Measurements from ENCODE around the gene MSANTD2. TPM values are rescaled to one million over a fixed set of nuclear protein-coding genes. Genes with fewer than 3 reads are reported as not detected.
"Not testable (repeated sequence)": the region's sequence is repeated elsewhere in the genome, so short reads cannot be mapped to it uniquely, and the experiment has no call there.

Gene MSANTD2
- polyA plus RNA-seq, 3 donors, result 4.8 to 6.1 (median 5.3) TPM

DNA sequence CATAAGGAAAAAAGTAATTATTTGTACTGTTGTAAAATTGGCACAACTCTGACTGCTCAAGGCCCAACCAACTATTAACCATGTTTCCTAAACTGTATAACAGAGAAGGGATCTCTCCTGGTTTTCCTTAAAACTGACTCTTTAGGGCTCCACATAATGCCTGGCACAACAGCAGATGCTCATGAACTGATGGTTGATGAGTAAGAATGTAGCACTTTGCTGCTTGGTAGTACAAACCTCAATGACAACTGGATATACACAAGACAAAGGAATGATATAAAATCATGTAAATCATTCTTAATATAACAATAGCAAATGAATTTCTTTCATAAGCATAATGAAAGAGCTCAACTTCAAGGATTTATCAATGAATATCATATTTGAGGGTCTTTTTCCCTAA is 11.7 kb downstream of the MSANTD2 start:
- H3K27ac ChIP-seq (ENCODE audit: low read depth, low read length), result no peak overlapping the region

DNA sequence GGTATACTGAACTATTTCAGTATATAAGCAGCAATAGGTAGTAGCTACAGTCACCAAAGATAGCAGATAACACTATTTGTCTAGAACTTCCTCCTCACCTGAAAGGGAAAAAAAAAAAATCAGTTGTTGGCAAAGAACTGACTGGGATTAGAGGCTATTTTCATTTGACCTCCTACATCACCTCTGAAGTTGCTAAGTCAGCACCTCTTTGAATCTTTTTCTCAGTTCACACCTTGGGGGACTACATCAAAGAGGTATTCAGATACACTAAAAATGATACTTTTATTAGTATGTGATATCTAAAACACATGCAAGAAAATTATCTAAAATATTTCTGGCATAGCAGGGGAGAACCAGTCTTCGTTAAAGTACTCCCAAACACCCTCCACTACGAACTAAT is 16.2 kb downstream of the MSANTD2 start:
- no peak overlapping the region for H3K27ac ChIP-seq (ENCODE audit: low read depth, low read length)
- 94 to 98% (median 97%) methylated on average over 2 of the region's 2 CpGs for WGBS, 3 donors

DNA sequence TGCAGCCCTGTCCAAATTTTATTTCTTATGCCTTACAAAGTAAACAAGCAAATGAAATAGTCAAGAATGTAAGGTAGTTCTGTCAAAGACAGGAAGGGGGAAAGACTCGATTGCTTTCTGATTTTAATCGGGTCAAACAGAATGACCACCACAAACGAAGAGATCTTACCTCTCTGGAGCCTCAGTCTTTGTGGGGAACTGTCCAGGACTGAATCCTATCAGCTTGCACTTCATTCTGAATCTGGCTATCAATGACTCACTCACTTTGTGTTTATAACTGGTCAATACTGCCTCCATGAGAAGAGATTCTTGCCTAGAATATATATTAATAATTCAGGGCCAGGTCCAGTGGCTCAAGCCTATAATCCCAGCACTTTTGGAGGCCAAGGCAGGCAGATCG is 17.2 kb downstream of the MSANTD2 start:
- 85 to 94% (median 90%) methylated on average over 4 of the region's 4 CpGs for WGBS, 3 donors

DNA sequence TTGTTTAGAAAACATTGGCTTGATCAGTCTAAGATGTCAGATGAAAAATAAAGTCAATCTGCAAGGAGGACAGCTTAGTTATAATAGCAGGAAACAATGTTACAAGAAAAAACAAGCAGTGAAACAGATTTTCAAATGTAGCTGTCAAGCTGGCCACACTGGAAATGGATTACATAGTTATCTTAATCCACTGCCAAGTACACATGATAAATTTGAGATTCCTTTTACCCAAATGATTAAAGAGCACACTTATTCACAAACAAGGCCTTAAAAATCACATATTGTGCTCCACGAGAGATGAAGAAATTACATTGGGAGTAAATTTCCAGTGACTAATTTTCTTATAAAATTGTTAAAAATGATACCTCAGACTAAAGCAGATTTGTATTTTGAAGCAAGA is 20.6 kb downstream of the MSANTD2 start:
- 44 to 57% (median 55%) methylated on average over 1 of the region's 1 CpG for WGBS, 3 donors
- no peak overlapping the region for H3K27ac ChIP-seq (ENCODE audit: low read depth, low read length)

More for the DNA sequence above, 17.2 kb downstream of the MSANTD2 start:
- no peak overlapping the region for H3K27ac ChIP-seq (ENCODE audit: low read depth, low read length)

DNA sequence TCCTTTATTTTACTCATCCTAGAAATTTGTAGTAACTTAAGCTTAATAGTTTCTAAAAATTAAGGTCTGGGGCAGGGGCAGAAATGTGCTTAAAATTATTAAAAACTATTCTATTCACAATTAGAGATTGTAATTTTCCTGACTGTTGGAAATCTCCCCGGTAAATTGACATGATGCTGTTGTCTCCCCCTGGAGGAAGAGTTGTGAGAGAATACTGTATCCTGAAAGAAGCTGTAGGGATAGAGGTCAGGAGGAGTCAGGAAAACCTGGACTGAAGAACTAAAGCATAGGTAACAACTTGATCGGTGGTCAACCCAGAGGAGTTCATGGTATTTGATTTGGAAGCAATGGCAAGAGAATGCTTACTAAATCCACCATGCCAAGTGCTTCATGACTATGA is 21.9 kb downstream of the MSANTD2 start:
- no peak overlapping the region for H3K27ac ChIP-seq (ENCODE audit: low read depth, low read length)
- 77 to 89% (median 79%) methylated on average over 2 of the region's 2 CpGs for WGBS, 3 donors

DNA sequence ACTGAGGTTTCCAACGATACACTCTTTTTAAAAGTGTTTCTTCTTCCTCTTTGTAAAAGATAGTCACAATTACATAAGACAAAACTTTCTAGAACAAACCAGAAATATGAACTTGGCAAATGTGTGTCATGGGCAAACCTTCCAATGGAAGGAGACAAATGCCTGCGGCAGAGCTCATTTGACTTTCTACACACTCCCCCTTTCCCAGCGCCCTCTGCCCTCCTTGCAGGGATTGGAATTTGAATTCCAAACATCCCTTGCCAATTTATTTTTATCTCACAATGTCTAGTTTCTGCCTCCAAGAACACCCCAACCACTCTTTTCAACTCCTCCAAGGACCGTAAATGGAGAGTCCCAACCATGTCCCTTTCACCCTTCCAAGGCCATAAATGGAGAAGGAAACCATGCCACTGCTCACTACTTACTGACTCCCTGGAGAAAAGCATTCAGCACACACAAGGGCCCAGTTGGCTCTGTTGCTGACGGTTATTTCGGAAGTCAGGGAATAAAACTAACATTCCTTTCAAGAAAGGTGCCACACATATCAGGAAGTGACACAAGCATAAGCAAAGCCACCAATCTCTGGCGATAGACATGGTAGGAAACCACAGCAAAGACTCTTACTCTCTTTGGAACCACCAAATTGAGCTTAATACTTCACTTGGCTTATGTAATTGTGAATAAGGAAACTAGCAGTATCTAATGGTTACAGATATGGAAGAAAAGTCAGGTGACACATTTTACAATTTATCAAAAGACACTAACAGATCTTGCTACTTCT is 23.2 kb downstream of the MSANTD2 start:
- 68 to 93% (median 73%) methylated on average over 7 of the region's 7 CpGs for WGBS, 3 donors

DNA sequence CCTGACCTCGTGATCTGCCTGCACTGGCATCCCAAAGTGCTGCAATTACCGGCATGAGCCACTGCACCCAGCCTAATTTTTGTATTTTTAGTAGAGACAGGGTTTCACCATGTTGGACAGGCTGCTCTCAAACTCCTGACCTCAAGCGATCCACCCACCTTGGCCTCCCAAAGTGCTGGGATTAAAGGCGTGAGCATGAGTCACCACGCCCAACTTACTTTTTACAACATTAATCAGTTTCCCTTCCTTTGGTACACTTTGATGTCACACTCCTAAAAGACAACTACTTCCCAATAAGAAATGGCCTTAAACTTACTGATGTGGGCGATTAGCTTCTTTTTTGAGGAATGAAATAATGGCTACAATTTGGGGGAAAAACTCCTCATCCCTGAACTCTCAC is 29.2 kb downstream of the MSANTD2 start:
- H3K27ac ChIP-seq (ENCODE audit: low read depth, low read length), result not testable (repeated sequence)
- 93 to 99% (median 98%) methylated on average over 6 of the region's 6 CpGs for whole genome bisulfite sequencing, 3 donors

More for the DNA sequence above, 23.2 kb downstream of the MSANTD2 start:
- H3K27ac ChIP-seq (ENCODE audit: low read depth, low read length), result no peak overlapping the region

DNA sequence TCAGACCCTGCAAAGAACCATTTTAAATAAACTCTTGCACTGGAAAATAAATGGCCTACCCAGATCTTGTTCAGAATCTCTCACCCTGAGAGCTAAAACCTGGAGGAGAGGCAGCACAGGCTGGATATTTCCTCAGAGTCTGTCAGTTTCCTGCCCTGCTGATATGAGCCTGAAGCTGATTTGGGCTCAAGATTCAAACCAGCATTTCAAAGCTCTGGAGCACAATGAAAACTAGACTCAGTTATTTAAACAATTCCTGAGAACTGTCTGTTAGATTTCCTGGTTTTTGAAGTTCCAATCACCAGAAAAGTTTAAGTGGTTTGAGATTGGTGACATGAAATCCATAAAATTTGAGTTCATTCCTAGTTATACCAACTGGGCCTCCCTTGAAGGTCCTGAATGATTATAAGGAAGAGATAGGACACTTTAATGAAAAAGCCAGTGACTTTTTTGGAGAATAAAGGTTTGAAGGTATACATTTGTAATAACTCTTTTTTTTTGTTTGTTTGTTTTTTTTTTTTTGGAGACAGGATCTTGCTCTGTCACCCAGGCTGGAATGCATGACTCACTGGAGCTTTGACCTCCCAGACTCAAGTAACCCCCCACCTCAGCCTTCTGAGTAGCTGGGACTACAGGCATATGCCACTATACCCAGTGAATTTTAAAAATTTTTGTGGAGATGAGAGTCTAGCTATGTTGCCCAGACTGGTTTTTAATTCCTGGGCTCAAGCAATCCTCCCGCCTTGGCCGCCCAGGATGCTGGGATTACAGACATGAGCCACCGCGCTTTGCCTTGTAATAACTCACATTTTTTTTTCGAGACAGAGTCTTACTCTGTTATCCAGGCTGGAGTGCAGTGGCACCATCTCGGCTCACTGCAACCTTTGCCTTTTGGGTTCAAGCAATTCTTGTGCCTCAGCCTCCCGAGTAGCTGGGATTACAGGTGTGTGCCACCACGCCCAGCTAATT is 30.1 kb downstream of the MSANTD2 start:
- no peak overlapping the region for H3K27ac ChIP-seq (ENCODE audit: low read depth, low read length)
- 96 to 98% (median 97%) methylated on average over 8 of the region's 8 CpGs for WGBS, 3 donors

DNA sequence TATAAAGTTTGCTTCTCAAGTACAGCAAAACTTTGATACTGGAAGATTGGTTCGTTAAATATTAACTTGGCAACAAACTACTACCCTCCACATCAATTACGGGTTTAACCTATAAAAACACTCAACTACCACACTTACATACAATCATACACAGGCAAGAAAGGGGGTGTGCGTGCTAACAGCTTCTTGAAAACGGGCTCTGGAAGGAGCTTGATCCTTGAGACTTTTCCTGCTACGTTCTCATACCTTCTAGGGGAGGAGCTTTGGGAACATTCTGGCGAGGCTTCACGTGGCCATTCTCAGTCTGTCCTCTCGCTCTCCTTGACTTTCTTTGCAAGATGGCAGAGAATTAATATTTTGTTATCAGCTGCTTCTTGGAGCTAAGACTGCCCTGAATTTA is 31.3 kb downstream of the MSANTD2 start:
- H3K27ac ChIP-seq (ENCODE audit: low read depth, low read length), result no peak overlapping the region
- WGBS, 3 donors, result 57 to 92% (median 81%) methylated on average over 8 of the region's 8 CpGs

DNA sequence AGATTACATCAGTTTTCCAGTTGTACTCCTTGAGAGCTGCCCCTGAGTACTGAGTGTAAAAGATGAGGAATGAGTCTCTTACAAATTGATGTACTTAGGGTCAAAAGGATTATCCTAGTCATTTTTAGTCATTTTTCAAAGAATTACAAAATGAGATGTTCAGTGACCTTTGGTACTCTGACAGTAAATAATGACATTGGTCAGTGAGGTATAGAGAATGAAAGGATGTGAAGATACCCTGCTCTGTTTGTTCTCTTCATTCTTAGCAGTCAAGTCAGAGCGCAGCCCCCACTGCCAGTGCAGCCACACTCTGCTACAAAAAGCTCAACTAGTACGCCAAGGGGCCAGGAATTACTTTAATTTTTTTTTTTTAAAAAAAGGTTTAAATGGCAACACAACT is 34.0 kb downstream of the MSANTD2 start:
- no peak overlapping the region for H3K27ac ChIP-seq (ENCODE audit: low read depth, low read length)
- 97 to 99% (median 98%) methylated on average over 2 of the region's 2 CpGs for WGBS, 3 donors

DNA sequence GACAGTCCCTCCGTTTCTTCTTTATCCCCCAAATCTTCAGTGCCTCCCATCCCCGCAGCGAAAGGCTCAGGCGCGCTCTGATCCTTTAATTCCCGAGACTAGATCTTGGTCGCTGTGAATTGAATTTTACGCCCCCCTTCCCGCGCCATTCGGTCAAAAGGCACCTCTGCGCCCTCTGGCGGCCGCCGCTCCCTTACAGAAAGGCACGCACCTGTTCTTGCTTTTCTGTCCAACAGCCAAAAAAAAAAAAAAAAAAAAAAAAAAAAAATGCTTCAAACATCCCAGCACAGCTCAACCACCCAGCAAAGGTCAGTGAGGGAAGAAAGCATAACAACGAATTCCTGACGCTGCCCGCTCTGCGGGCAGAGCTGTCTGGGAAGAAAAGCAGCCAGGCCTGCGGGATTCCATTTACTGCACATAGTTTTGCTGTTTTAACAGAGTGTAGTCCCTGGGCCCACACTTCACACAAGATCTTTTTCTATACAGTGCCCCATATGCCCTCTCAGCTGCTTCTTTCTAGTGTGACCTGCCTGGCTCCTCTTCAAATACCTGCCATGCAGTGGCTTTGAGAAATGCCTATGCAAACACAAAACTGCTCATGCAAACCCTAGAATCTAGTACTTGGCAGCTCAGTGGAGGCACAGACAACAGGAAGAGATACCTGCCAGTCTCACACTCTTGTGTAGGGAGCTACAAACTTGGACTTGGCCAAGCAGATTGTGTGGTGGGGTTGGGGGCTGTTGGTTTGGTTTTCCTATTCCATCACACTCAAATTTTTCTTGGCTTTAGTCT is 36.9 kb downstream of the MSANTD2 start:
- H3K27ac ChIP-seq (ENCODE audit: low read depth, low read length), result no peak overlapping the region
- 2 to 8% (median 8%) methylated on average over 21 of the region's 21 CpGs for WGBS, 3 donors

DNA sequence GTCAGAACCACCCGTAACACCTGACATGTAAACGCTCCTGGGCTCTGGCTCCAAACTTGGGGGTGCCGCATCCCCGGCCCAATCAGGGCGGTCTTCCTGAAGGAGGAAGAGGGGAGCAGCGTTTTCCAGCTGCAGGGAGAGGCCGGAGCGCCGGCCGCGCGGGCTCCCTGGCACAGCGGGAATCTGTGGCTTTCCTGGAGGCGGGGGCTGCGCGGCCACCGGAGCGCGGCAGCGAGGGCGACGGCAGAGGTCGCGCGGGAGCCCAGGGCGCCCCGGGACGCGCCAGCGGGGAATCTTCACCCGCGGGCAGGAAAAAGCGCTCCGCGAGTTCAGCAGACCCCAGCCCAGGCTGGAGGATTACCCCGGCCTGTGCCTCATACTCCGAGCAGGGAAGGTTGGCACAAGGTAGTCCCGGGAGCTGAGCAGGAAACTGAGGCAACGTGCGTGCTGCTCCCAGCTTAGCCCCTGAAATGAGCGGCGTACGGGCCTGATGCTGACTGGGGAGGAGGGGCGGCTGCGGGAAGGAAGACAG is 37.5 kb downstream of the MSANTD2 start:
- H3K27ac ChIP-seq (ENCODE audit: low read depth, low read length), result no peak overlapping the region
- WGBS, 3 donors, result 0 to 2% (median 0%) methylated on average over 40 to 45 of the region's 45 CpGs

DNA sequence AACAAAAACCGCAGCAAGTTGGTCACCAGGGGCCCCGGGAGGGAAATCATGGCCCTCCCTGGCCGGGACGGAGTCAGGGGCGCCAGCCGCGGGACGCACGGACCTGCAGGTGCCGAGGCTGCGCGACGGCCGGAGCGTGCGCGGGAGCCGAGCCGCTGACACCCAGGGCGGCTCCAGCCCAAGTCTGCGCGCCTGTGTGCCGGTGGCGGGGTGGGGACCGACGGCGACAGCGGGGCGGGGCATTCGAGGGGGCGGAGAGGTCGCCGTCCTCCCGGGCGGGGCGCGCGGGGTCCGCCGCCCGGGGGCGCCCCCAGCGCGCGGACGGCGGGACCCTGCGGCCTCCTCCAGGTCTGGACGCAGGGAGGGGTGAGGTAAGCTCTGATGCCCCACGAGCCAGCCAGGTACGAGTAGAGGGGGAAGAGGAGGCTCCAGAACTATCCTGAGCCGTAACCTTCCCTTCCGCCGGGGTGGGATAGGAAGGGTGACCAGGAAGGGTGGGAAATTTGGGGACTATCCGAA is 38.0 kb downstream of the MSANTD2 start, which contains the start of gene ESAM:
ESAM (minus strand) TSS at position 186 of the 519 bp plus-strand sequence; CDS start at position 50, 136 bp downstream.
- WGBS, 3 donors, result 0 to 1% (median 1%) methylated on average over 47 to 55 of the region's 55 CpGs
- H3K27ac ChIP-seq (ENCODE audit: low read depth, low read length), result peak within 1 kb of the TSS; percentile 29

DNA sequence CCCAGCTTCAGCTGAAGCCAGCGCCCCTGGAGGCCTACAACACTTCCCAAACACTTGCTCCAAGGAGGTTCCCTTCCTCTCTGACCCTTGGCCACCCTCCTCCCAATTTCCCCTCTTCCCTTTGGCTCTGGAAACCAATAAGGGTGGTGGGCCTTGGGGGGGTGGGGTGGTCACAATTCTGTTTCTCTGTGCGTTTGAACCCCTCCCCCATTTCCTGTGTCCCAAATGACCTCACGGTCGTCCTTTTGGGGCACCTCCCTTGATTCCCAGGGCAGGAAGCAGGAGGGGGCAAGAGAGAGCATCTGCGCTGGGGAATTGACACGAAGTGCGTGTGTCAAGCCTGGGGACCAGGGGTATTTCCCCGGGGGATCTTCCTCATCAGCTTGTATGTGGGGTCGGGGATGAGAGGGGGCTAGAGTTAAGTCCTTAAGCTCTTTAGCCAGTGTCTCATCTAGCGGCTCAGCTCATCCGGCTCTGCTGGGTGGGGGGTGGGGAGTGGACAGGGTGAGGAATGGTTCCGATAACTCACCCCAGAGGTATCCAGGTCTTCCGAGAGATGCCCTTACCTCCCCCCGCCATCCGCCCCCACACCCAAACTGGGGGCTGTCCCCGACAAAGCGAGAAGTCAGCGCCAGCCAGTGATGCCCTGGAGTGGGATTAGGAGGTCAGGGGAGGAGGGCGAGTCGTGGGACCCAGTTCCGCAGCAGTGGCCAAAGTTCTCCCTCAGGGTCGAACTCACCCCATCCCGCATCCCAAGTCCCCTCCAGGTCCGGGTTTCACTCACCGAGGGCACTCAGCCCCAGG is 38.7 kb downstream of the MSANTD2 start:
- 9 to 22% (median 12%) methylated on average over 23 to 25 of the region's 25 CpGs for WGBS, 3 donors
- H3K27ac ChIP-seq (ENCODE audit: low read depth, low read length), result peak overlapping the region; percentile 29

DNA sequence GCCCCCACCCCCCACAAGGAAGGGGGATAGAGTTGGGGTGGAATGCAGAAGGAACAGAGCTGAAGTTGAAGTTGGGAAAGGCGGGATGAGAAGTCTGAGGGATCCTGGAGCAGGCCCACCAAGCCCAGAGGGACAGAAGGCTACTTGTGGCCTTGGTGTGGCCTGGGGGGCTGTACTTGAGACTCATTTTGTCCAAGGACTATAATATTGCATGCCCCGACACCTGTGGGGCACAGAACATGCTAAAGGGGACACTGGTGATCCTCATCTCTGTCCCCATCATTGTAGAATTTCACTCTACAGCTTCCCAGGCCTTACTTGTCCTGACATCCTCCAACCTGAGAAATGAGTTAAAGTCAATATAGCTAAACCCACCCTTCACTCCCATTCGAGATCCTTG is 39.4 kb downstream of the MSANTD2 start:
- H3K27ac ChIP-seq (ENCODE audit: low read depth, low read length), result no peak overlapping the region
- WGBS, 3 donors, result 59 to 68% (median 63%) methylated on average over 3 of the region's 3 CpGs

DNA sequence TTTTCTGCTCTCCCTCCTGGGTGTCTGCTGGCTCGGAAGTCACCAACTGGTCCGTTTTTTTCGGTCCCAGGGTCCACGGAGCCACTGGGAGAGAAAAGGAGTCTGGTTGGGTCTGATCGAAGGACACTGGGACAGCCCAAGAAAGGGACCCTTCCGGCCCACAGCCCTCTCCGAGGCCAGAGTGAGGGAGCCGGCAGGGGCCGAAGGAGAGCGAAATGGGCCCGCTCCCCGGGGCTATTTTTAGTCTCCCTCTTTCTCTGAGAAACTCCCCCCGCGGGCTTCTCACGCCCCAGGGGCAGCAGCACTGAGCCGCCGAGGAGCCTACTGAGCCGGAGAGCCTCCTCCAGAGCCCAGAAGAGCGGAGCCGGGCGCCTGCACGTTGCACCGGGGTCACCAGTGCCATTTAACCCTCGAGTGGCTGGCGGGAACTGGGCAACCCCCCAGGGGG is 40.0 kb downstream of the MSANTD2 start:
- H3K27ac ChIP-seq (ENCODE audit: low read depth, low read length), result no peak overlapping the region
- WGBS, 3 donors, result 10 to 21% (median 20%) methylated on average over 24 to 25 of the region's 25 CpGs
